ENCODE results near the gene MRPL45. TPM values are rescaled to one million over a fixed set of nuclear protein-coding genes. Genes with fewer than 3 reads are reported as not detected.

MRPL45 gene
- total RNA-seq, 1 donor from 2014 or later: 34.3 TPM

GRCh38 chr17:38363016-38363415 is 66.0 kb downstream of the MRPL45 start:
- no peak overlapping the region for H3K4me2 ChIP-seq (ENCODE audit: low read length)
- no peak overlapping the region for H3K27ac Mint-ChIP-seq (ENCODE audit: unreplicated experiment)
- peaks cover 17% of the 10 kb centered on the region for H3K4me1 Mint-ChIP-seq (ENCODE audit: low read depth, unreplicated experiment)
- no peak overlapping the region for H3K9ac ChIP-seq (ENCODE audit: low read length)
- H3K27me3 ChIP-seq (ENCODE audit: insufficient read depth, low read length): no peaks in the 10 kb centered on the region
- peaks cover 37% of the 10 kb centered on the region for H3K79me2 ChIP-seq (ENCODE audit: insufficient read depth, low read length)
- no peaks in the 10 kb centered on the region for H3K4me1 ChIP-seq (ENCODE audit: insufficient read depth, low read length)
- H3K27me3 Mint-ChIP-seq (ENCODE audit: low read depth, unreplicated experiment): no peaks in the 10 kb centered on the region
- no peaks in the 10 kb centered on the region for H3K9me3 ChIP-seq (ENCODE audit: insufficient read depth, low read depth, low read length)
- DNase-seq (ENCODE audit: low read depth) (no peak), FAIRE-seq (no peak)
- H3K36me3 ChIP-seq (ENCODE audit: insufficient read depth, low read length): peaks cover 5% of the 10 kb centered on the region
- no peak overlapping the region for H3K4me3 Mint-ChIP-seq (ENCODE audit: unreplicated experiment)
- H3K27ac ChIP-seq (ENCODE audit: low read depth, low read length): no peak overlapping the region
- H2AFZ ChIP-seq (ENCODE audit: low read depth, low read length): no peak overlapping the region
- H3K4me3 ChIP-seq (ENCODE audit: insufficient read depth, low read depth, low read length): no peak overlapping the region
- H3K9me3 Mint-ChIP-seq (ENCODE audit: unreplicated experiment): no peaks in the 10 kb centered on the region
- no peak for TF ChIP-seq EZH2 (IDR thresholded peaks at IDR 0.05; ENCODE audit: insufficient read depth, low read length)
- no peak for TF ChIP-seq CTCF (IDR thresholded peaks at IDR 0.05; ENCODE audit: insufficient read depth, low read depth, low read length)
- peaks cover 55% of the 10 kb centered on the region for H4K20me1 ChIP-seq (ENCODE audit: insufficient read depth, low read length)
- H3K36me3 Mint-ChIP-seq (ENCODE audit: low read depth, unreplicated experiment): peaks cover 11% of the 10 kb centered on the region

- no peaks in the 10 kb centered on the region for H3K9me3 Mint-ChIP-seq (ENCODE audit: unreplicated experiment)
- no peaks in the 10 kb centered on the region for H3K9me3 ChIP-seq (ENCODE audit: insufficient read depth, low read depth, low read length)
- no peak overlapping the region for H3K27ac Mint-ChIP-seq (ENCODE audit: unreplicated experiment)
- H2AFZ ChIP-seq (ENCODE audit: low read depth, low read length): no peak overlapping the region
- H3K4me3 Mint-ChIP-seq (ENCODE audit: unreplicated experiment): no peak overlapping the region
- H3K27ac ChIP-seq (ENCODE audit: low read depth, low read length): no peak overlapping the region
- DNase-seq (ENCODE audit: low read depth): no peak
- no peaks in the 10 kb centered on the region for H3K4me1 ChIP-seq (ENCODE audit: insufficient read depth, low read length)
- H3K4me2 ChIP-seq (ENCODE audit: low read length): no peak overlapping the region
- peaks cover 10% of the 10 kb centered on the region for H3K4me1 Mint-ChIP-seq (ENCODE audit: low read depth, unreplicated experiment)
- peaks cover 16% of the 10 kb centered on the region for H3K36me3 Mint-ChIP-seq (ENCODE audit: low read depth, unreplicated experiment)
- peaks cover 41% of the 10 kb centered on the region for H4K20me1 ChIP-seq (ENCODE audit: insufficient read depth, low read length)
- H3K36me3 ChIP-seq (ENCODE audit: insufficient read depth, low read length): peaks cover 8% of the 10 kb centered on the region
- no peak overlapping the region for H3K9ac ChIP-seq (ENCODE audit: low read length)
- H3K27me3 Mint-ChIP-seq (ENCODE audit: low read depth, unreplicated experiment): no peaks in the 10 kb centered on the region
- no peak for FAIRE-seq
- H3K4me3 ChIP-seq (ENCODE audit: insufficient read depth, low read depth, low read length): no peak overlapping the region
- H3K79me2 ChIP-seq (ENCODE audit: insufficient read depth, low read length): peaks cover 22% of the 10 kb centered on the region
- TF ChIP-seq CTCF (IDR thresholded peaks at IDR 0.05; ENCODE audit: insufficient read depth, low read depth, low read length) (no peak), EZH2 (IDR thresholded peaks at IDR 0.05; ENCODE audit: insufficient read depth, low read length) (no peak)
- H3K27me3 ChIP-seq (ENCODE audit: insufficient read depth, low read length): no peaks in the 10 kb centered on the region
These were observed 67.8 kb downstream of the MRPL45 start for GRCh38 chr17:38364741-38365140.

- H3K36me3 ChIP-seq (ENCODE audit: insufficient read depth, low read length): peaks cover 16% of the 10 kb centered on the region
- no peak overlapping the region for H3K4me3 Mint-ChIP-seq (ENCODE audit: unreplicated experiment)
- H3K4me3 ChIP-seq (ENCODE audit: insufficient read depth, low read depth, low read length): no peak overlapping the region
- no peak for TF ChIP-seq EZH2 (IDR thresholded peaks at IDR 0.05; ENCODE audit: insufficient read depth, low read length)
- TF ChIP-seq CTCF (IDR thresholded peaks at IDR 0.05; ENCODE audit: insufficient read depth, low read depth, low read length): no peak
- no peaks in the 10 kb centered on the region for H3K4me1 ChIP-seq (ENCODE audit: insufficient read depth, low read length)
- H3K27me3 Mint-ChIP-seq (ENCODE audit: low read depth, unreplicated experiment): no peaks in the 10 kb centered on the region
- no peaks in the 10 kb centered on the region for H3K79me2 ChIP-seq (ENCODE audit: insufficient read depth, low read length)
- H3K4me2 ChIP-seq (ENCODE audit: low read length): no peak overlapping the region
- H3K4me1 Mint-ChIP-seq (ENCODE audit: low read depth, unreplicated experiment): no peaks in the 10 kb centered on the region
- H3K9me3 Mint-ChIP-seq (ENCODE audit: unreplicated experiment): no peaks in the 10 kb centered on the region
- H4K20me1 ChIP-seq (ENCODE audit: insufficient read depth, low read length): peaks cover 9% of the 10 kb centered on the region
- no peak overlapping the region for H2AFZ ChIP-seq (ENCODE audit: low read depth, low read length)
- FAIRE-seq (no peak), DNase-seq (ENCODE audit: low read depth) (no peak)
- H3K9me3 ChIP-seq (ENCODE audit: insufficient read depth, low read depth, low read length): no peaks in the 10 kb centered on the region
- H3K27me3 ChIP-seq (ENCODE audit: insufficient read depth, low read length): no peaks in the 10 kb centered on the region
- no peak overlapping the region for H3K27ac ChIP-seq (ENCODE audit: low read depth, low read length)
- no peak overlapping the region for H3K27ac Mint-ChIP-seq (ENCODE audit: unreplicated experiment)
- H3K36me3 Mint-ChIP-seq (ENCODE audit: low read depth, unreplicated experiment): peaks cover 28% of the 10 kb centered on the region
- no peak overlapping the region for H3K9ac ChIP-seq (ENCODE audit: low read length)
These were observed 72.3 kb downstream of the MRPL45 start for GRCh38 chr17:38369124-38369886.
